HCT116 (cell line): Measurements from ENCODE around the gene MID1IP1. TPM values are rescaled to one million over a fixed set of nuclear protein-coding genes. Genes with fewer than 3 reads are reported as not detected.

ENCODE experiments used
- ATAC-seq: fragments of 200-7000 bp; cut with Tn5 transposase; 2 replicates; pipeline ENCODE4 v1.9.1; 2020; ENCODE audit warnings: mild to moderate bottlenecking, moderate library complexity
- BruUV-seq: library from RNA; stranded (reverse); fragments of 400-500 nt; replicated peaks from 2 replicates; lab custom pipeline; 2021; lab: Mats Ljungman, UMichigan
- CTCF ChIA-PET: fragments of 300-600 bp; sonication (Branson Sonifier 250); formaldehyde crosslinking; loops from one replicate; lab custom pipeline; 2021; ENCODE audit warnings: antibody characterized with exemption; lab: Charles Lee
- POLR2A ChIA-PET: fragments of 300-600, 350-600 bp; sonication (Branson Sonifier 250); formaldehyde crosslinking; loops from one replicate; lab custom pipeline; 2021; ENCODE audit warnings: antibody characterized with exemption; lab: Charles Lee
- RAD21 ChIA-PET, 2 experiments: fragments of 300-600 bp; sonication (Branson Sonifier 250); formaldehyde crosslinking; loops; one replicate each; lab custom pipeline; 2023; ENCODE audit warnings: low total read pairs in 2 of 2; ENCODE audit not compliant: uncharacterized antibody in 2 of 2, unreplicated experiment in 2 of 2, low non-redundant PET in 1 of 2; lab: Charles Lee
- DNase-seq: peaks from one replicate; pipeline ENCODE4 v3.0.0-alpha.2; 2010; ENCODE audit warnings: low read depth, low spot score
- H2AFZ ChIP-seq: fragments of 200-600 bp; shearing (Covaris generic), sonication (generic); 2 replicates; pipeline ENCODE4 v1.6.1; 2017; ENCODE audit warnings: low read depth, mixed run types, mixed read lengths, antibody characterized with exemption, low read length; ENCODE audit not compliant: poor library complexity, severe bottlenecking
- H3K27ac ChIP-seq: 2 replicates; pipeline ENCODE4 v1.5.1; 2012; ENCODE audit warnings: low read depth, low read length
- H3K27me3 ChIP-seq: fragments of 200-600 bp; sonication (generic); 2 replicates; pipeline ENCODE4 v1.6.1; 2016; ENCODE audit warnings: mixed run types, low read length, mixed read lengths; ENCODE audit not compliant: insufficient read depth
- H3K36me3 ChIP-seq, 2 experiments: fragments of 200-500 bp in 1 of 2; fragments of 200-600 bp in 1 of 2; sonication (Bioruptor generic) in 1 of 2; sonication (generic) in 1 of 2; 2 replicates each; pipeline versions ENCODE4 v1.5.1 to v1.6.1; 2014 to 2016; ENCODE audit warnings: low read length in 2 of 2, inconsistent platforms in 1 of 2, mixed read lengths in 1 of 2, mixed run types in 1 of 2; ENCODE audit not compliant: insufficient read depth in 2 of 2, control insufficient read depth in 1 of 2
- H3K4me1 ChIP-seq, 2 experiments: fragments of 200-600 bp in 1 of 2; sonication (generic) in 1 of 2; 2 replicates each; pipeline versions ENCODE4 v1.5.1 to v1.6.1; 2012 to 2017; ENCODE audit warnings: low read length in 2 of 2, inconsistent platforms in 1 of 2, mild to moderate bottlenecking in 1 of 2, mixed read lengths in 1 of 2, mixed run types in 1 of 2, moderate library complexity in 1 of 2; ENCODE audit not compliant: insufficient read depth in 2 of 2, control insufficient read depth in 1 of 2
- H3K4me2 ChIP-seq: fragments of 200-600 bp; sonication (generic); 2 replicates; pipeline ENCODE4 v1.6.1; 2017; ENCODE audit warnings: mixed run types, low read length, mixed read lengths
- H3K4me3 ChIP-seq, 2 experiments: fragments of 200-600 bp in 1 of 2; sonication (generic) in 1 of 2; replicated peaks in 1 of 2; 2 replicates each; pipeline ENCODE4 v1.5.1; 2011 to 2016; ENCODE audit warnings: low read length in 2 of 2, control low read depth in 1 of 2, low read depth in 1 of 2, mild to moderate bottlenecking in 1 of 2, mixed read lengths in 1 of 2, mixed run types in 1 of 2
- H3K79me2 ChIP-seq: fragments of 200-600 bp; sonication (generic); 2 replicates; pipeline ENCODE4 v1.6.1; 2017; ENCODE audit warnings: mild to moderate bottlenecking, mixed run types, low read length, moderate library complexity, mixed read lengths; ENCODE audit not compliant: insufficient read depth
- H3K9ac ChIP-seq: fragments of 200-600 bp; sonication (generic); 2 replicates; pipeline ENCODE4 v1.6.1; 2016; ENCODE audit warnings: low read length, mixed read lengths
- H3K9me2 ChIP-seq: fragments of 200-600 bp; sonication (generic), shearing (Covaris generic); 2 replicates; pipeline ENCODE4 v1.6.1; 2017; ENCODE audit warnings: mixed run types, mild to moderate bottlenecking, moderate library complexity; ENCODE audit not compliant: insufficient read depth
- H3K9me3 ChIP-seq, 2 experiments: fragments of 200-500 bp in 1 of 2; fragments of 200-600 bp in 1 of 2; sonication (Bioruptor generic) in 1 of 2; sonication (generic) in 1 of 2; 2 replicates each; pipeline ENCODE4 v1.6.1; 2014 to 2017; ENCODE audit warnings: low read length in 2 of 2, mixed read lengths in 2 of 2, inconsistent platforms in 1 of 2, low read depth in 1 of 2, mild to moderate bottlenecking in 1 of 2, mixed run types in 1 of 2, moderate library complexity in 1 of 2; ENCODE audit not compliant: control insufficient read depth in 1 of 2, insufficient read depth in 1 of 2
- H4K20me1 ChIP-seq: fragments of 200-600 bp; sonication (generic), shearing (Covaris generic); 2 replicates; pipeline ENCODE4 v1.6.1; 2017; ENCODE audit warnings: mixed run types, mild to moderate bottlenecking, moderate library complexity; ENCODE audit not compliant: insufficient read depth
- ATF3 ChIP-seq: IDR thresholded peaks from 2 replicates; pipeline ENCODE4 v1.6.1; 2012
- CBX3 ChIP-seq: IDR thresholded peaks from 2 replicates; pipeline ENCODE4 v1.6.1; 2012; ENCODE audit warnings: low read depth
- CTCF ChIP-seq, 3 experiments: fragments of 200-600 bp in 1 of 3; sonication (generic) in 1 of 3; IDR thresholded peaks in 2 of 3; conservative IDR thresholded peaks in 1 of 3; 2 replicates each; pipeline ENCODE4 v1.5.1; 2012 to 2017; ENCODE audit warnings: low read depth in 2 of 3, low read length in 2 of 3, antibody characterized with exemption in 1 of 3, borderline replicate concordance in 1 of 3, control low read depth in 1 of 3, mild to moderate bottlenecking in 1 of 3, mixed read lengths in 1 of 3, mixed run types in 1 of 3, moderate library complexity in 1 of 3; ENCODE audit not compliant: insufficient read depth in 1 of 3
- ELF1 ChIP-seq: IDR thresholded peaks from 2 replicates; pipeline ENCODE4 v1.6.1; 2012; ENCODE audit warnings: low read depth, borderline replicate concordance
- EZH2phosphoT487 ChIP-seq: fragments of 200-600 bp; IDR thresholded peaks from 2 replicates; pipeline ENCODE4 v1.6.1; 2018; ENCODE audit warnings: antibody characterized with exemption, borderline replicate concordance
- JUND ChIP-seq: IDR thresholded peaks from 2 replicates; pipeline ENCODE4 v1.6.1; 2012
- MAX ChIP-seq: IDR thresholded peaks from 2 replicates; pipeline ENCODE4 v1.6.1; 2012
- POLR2A ChIP-seq: IDR thresholded peaks from 2 replicates; pipeline ENCODE4 v1.7.0; 2011; ENCODE audit warnings: borderline replicate concordance; ENCODE audit not compliant: insufficient read depth, insufficient read length; ENCODE audit errors: extremely low read depth
- POLR2AphosphoS5 ChIP-seq: IDR thresholded peaks from 2 replicates; pipeline ENCODE4 v1.6.1; 2011; ENCODE audit warnings: mild to moderate bottlenecking, low read depth, low read length, moderate library complexity
- RAD21 ChIP-seq: IDR thresholded peaks from 2 replicates; pipeline ENCODE4 v1.6.1; 2012; ENCODE audit warnings: low read depth, mild to moderate bottlenecking
- REST ChIP-seq: IDR thresholded peaks from 2 replicates; pipeline ENCODE4 v1.6.1; 2012; ENCODE audit warnings: low read depth
- SP1 ChIP-seq: IDR thresholded peaks from 2 replicates; pipeline ENCODE4 v1.6.1; 2012; ENCODE audit warnings: low read depth
- SRF ChIP-seq: IDR thresholded peaks from 2 replicates; pipeline ENCODE4 v1.6.1; 2012; ENCODE audit warnings: low read depth
- TCF7L2 ChIP-seq: IDR thresholded peaks from 2 replicates; pipeline ENCODE4 v1.7.0; 2011; ENCODE audit warnings: borderline replicate concordance, inconsistent platforms; ENCODE audit not compliant: insufficient read depth, insufficient read length; ENCODE audit errors: extremely low read depth
- YY1 ChIP-seq: IDR thresholded peaks from 2 replicates; pipeline ENCODE4 v1.6.1; 2011; ENCODE audit warnings: low read length, low read depth, moderate library complexity, mild to moderate bottlenecking; ENCODE audit not compliant: insufficient replicate concordance; ENCODE audit errors: extremely low read depth
- ZFX ChIP-seq: fragments of 450-650 bp; IDR thresholded peaks from 2 replicates; pipeline ENCODE4 v1.6.1; 2017
- ZNF274 ChIP-seq: fragments of 200-500 bp; sonication (Bioruptor generic); IDR thresholded peaks from 2 replicates; pipeline ENCODE4 v1.6.1; 2014; ENCODE audit warnings: mild to moderate bottlenecking, low read depth, low read length, inconsistent platforms
- intact Hi-C: fragments of 100-400 bp; cut with micrococcal nuclease; formaldehyde crosslinking; loops from 2 replicates; pipeline ENCODE4 v1.10.0; 2022
- total RNA-seq: library from RNA; stranded (reverse); gene quantifications from one replicate; pipeline ENCODE4 v1.2.1, GENCODE V29; 2021; ENCODE audit not compliant: unreplicated experiment

MID1IP1 gene
- total RNA-seq, 1 experiment from 2014 or later: 109 TPM

GRCh38 chrX:38839944-38840343 is 38.7 kb downstream of the MID1IP1 start:
- H3K4me3 ChIP-seq: no peak overlapping the region
- no peaks in the 10 kb centered on the region for H3K9me2 ChIP-seq
- no peaks in the 10 kb centered on the region for H3K36me3 ChIP-seq
- ChIA-PET POLR2A (no interaction called here), CTCF (no interaction called here), RAD21 (no interaction called here)
- no peak for DNase-seq
- ATAC-seq: no peak
- no peak overlapping the region for H3K27ac ChIP-seq
- no peak overlapping the region for H2AFZ ChIP-seq
- no peaks in the 10 kb centered on the region for H3K79me2 ChIP-seq
- intact Hi-C loops: no loop called here
- no peaks in the 10 kb centered on the region for H3K4me1 ChIP-seq
- no peaks in the 10 kb centered on the region for H4K20me1 ChIP-seq
- H3K9me3 ChIP-seq: no peaks in the 10 kb centered on the region
- no TSS peak for BruUV-seq
- TF ChIP-seq CTCF (IDR thresholded peaks at IDR 0.05 in 2 of 3, conservative IDR thresholded peaks at IDR 0.05 in 1 of 3; ENCODE audit: borderline replicate concordance in 1 of 3, insufficient read depth in 1 of 3, low read depth in 2 of 3, low read length in 2 of 3) (no peak), RAD21 (no peak), ATF3 (no peak), POLR2A (no peak), JUND (no peak), MAX (no peak), SP1 (no peak), ZFX (no peak), EZH2phosphoT487 (no peak), REST (no peak), SRF (no peak), ZNF274 (no peak), CBX3 (no peak), YY1 (no peak), TCF7L2 (no peak), POLR2AphosphoS5 (no peak), ELF1 (no peak)
- H3K4me2 ChIP-seq: no peak overlapping the region
- H3K9ac ChIP-seq: no peak overlapping the region
- H3K27me3 ChIP-seq: no peaks in the 10 kb centered on the region
